ENCODE results near the gene SMIM38. TPM values are rescaled to one million over a fixed set of nuclear protein-coding genes. Genes with fewer than 3 reads are reported as not detected.

SMIM38 gene
- total and polyA plus RNA-seq, 9 of the 15 experiments (the other 6 are each of a cell fraction or from before 2014, with no cell fraction given), result 0.07 to 1.2 (median 0.21) TPM; not detected in 2

- 2% methylated on average over 5 of the region's 6 CpGs for WGBS (ENCODE audit: insufficient coverage, low coverage, missing lambda C conversion rate)
- ATAC-seq (no peak), DNase-seq (ENCODE audit: extremely low read depth in 1 of 4, low spot score in 3 of 4) (no peak), FAIRE-seq (no peak)
- Histone ChIP-seq H3K27ac (ENCODE audit: extremely low read depth, low read depth, low read length) (no peak overlapping the region), H3K27me3 (ENCODE audit: control insufficient read depth in 2 of 2, insufficient read depth in 2 of 2, low read length in 2 of 2) (peaks cover 2 to 33% of the 10 kb centered on the region in 2 experiments; a peak in 3 of 5 replicates), H2AFZ (ENCODE audit: low read depth, low read length) (no peak overlapping the region), H3K4me3 (no peak overlapping the region), H3K36me3 (ENCODE audit: control insufficient read depth, insufficient read depth, low read length) (no peaks in the 10 kb centered on the region), H3K9me1 (ENCODE audit: control insufficient read depth, insufficient read depth, low read length) (no peaks in the 10 kb centered on the region), H3K4me1 (replicated peaks in 1 of 2; ENCODE audit: control insufficient read depth in 2 of 2, insufficient read depth in 2 of 2, low read length in 2 of 2) (peaks cover 6 to 7% of the 10 kb centered on the region in 2 experiments; a peak in 3 of 5 replicates), H4K20me1 (replicated peaks; ENCODE audit: control insufficient read depth, insufficient read depth, low read length) (no peaks in the 10 kb centered on the region), H3K4me2 (ENCODE audit: insufficient read depth, low read length) (no peak overlapping the region), H3K79me2 (ENCODE audit: control insufficient read depth, insufficient read depth, low read length) (no peaks in the 10 kb centered on the region), H3K9me3 (replicated peaks; ENCODE audit: control insufficient read depth, insufficient read depth, low read depth, low read length) (no peaks in the 10 kb centered on the region), H3K9ac (ENCODE audit: insufficient read depth in 1 of 2, low read depth in 2 of 2, low read length in 2 of 2) (no peak overlapping the region)
- BruUV-seq (replicated peaks), result no TSS peak
- no peak for TF ChIP-seq SIRT6 (IDR thresholded peaks at IDR 0.05; ENCODE audit: low read depth, low read length)
- no peak for TF ChIP-seq NBN (IDR thresholded peaks at IDR 0.05; ENCODE audit: low read depth)
- no peak for TF ChIP-seq ZBTB1 (CRISPR knock-in tag; IDR thresholded peaks at IDR 0.05; ENCODE audit: borderline replicate concordance, low read depth)
- TF ChIP-seq CBX2 (IDR thresholded peaks at IDR 0.05; ENCODE audit: insufficient read depth, low read length, poor library complexity, severe bottlenecking), result no peak
- no peak for TF ChIP-seq TAF1 (IDR thresholded peaks at IDR 0.05; ENCODE audit: control insufficient read depth, extremely low read depth, insufficient read depth, low read length, severe bottlenecking)
- TF ChIP-seq POLR2AphosphoS5 (IDR thresholded peaks at IDR 0.05; ENCODE audit: control insufficient read depth, insufficient read depth, low read depth, low read length), result no peak
- no peak for TF ChIP-seq SMARCC2 (IDR thresholded peaks at IDR 0.05; ENCODE audit: low read depth)
- in situ Hi-C loops (cut with MboI) (no loop called here), intact Hi-C loops (cut with micrococcal nuclease) (no loop called here)
- ChIA-PET CTCF (ENCODE audit: low intra/inter-chr PET ratio) (no interaction called here), POLR2A (no interaction called here)
Measured at GRCh38 chr11:69170704-69171103, 15.0 kb downstream of the SMIM38 start.
